Heart left ventricle (tissue), 16 donors: ENCODE data around the gene FAM171A2. TPM values are rescaled to one million over a fixed set of nuclear protein-coding genes. Genes with fewer than 3 reads are reported as not detected.

Experiments used
- ATAC-seq, 4 donors: fragments of 200-7000 bp; cut with Tn5 transposase; one replicate each; pipeline ENCODE4 v1.9.1; 2020 to 2022; ENCODE audit warnings: moderate library complexity in 4 of 4, mild to moderate bottlenecking in 3 of 4, moderate number of reproducible peaks in 1 of 4
- DNase-seq, 5 donors: peaks; one replicate each; pipeline ENCODE4 v3.0.0-alpha.2; 2020
- H3K27ac ChIP-seq, 12 donors: fragments of 200-600 bp; sonication (generic) in 4 of 12; one replicate each; pipeline versions ENCODE4 v1.5.0 to v1.8.0; 2016 to 2022; ENCODE audit warnings: mild to moderate bottlenecking in 2 of 12
- H3K27me3 ChIP-seq, 9 donors: fragments of 200-600 bp; sonication (generic) in 2 of 9; one replicate each; pipeline versions ENCODE4 v1.5.1 to v1.8.0; 2016 to 2022; ENCODE audit warnings: mild to moderate bottlenecking in 3 of 9
- H3K36me3 ChIP-seq, 9 donors: fragments of 200-600 bp; sonication (generic) in 2 of 9; one replicate each; pipeline versions ENCODE4 v1.5.0 to v1.8.0; 2018 to 2022; ENCODE audit warnings: mild to moderate bottlenecking in 2 of 9
- H3K4me1 ChIP-seq, 12 donors: fragments of 200-600 bp; sonication (generic) in 4 of 12; one replicate each; pipeline versions ENCODE4 v1.5.0 to v1.8.0; 2016 to 2022; ENCODE audit warnings: mild to moderate bottlenecking in 3 of 12
- H3K4me3 ChIP-seq, 12 donors: fragments of 200-600 bp; sonication (generic) in 4 of 12; one replicate each; pipeline versions ENCODE4 v1.5.0 to v1.8.0; 2017 to 2022; ENCODE audit warnings: mild to moderate bottlenecking in 9 of 12, moderate library complexity in 4 of 12
- H3K9me3 ChIP-seq, 12 donors: fragments of 200-600 bp; sonication (generic) in 4 of 12; one replicate each; pipeline versions ENCODE4 v1.5.0 to v1.8.0; 2016 to 2022; ENCODE audit warnings: mild to moderate bottlenecking in 1 of 12
- POLR2A ChIP-seq, 2 donors: fragments of 450-650 bp; IDR thresholded peaks; one replicate each; pipeline ENCODE4 v1.6.1; 2017; ENCODE audit warnings: antibody characterized with exemption in 2 of 2, mild to moderate bottlenecking in 2 of 2, moderate library complexity in 2 of 2
- WGBS, 4 donors: extraction: QIAGEN DNeasy Blood & Tissue Kit in 2 of 4; methylation state at CpG; one replicate each; pipeline versions ENCODE4 v1.1.5 to v1.1.7; 2013 to 2018; 5-methylcytosine and 5-hydroxymethylcytosine counted together
- intact Hi-C, 10 donors: fragments of 100-400 bp; cut with DNase I; formaldehyde crosslinking; loops; one replicate each; pipeline versions ENCODE4 v1.11.1 to v1.14.2; 2022
- polyA plus RNA-seq, 2 donors: library from polyadenylated mRNA; stranded (reverse); fragments of 200-250 nt; gene quantifications; one replicate each; pipeline ENCODE4 v1.2.3, GENCODE V29; 2013
- total RNA-seq, 9 donors: library from RNA; depleted of rRNA in 2 of 9; stranded (reverse); fragments of >200 nt in 2 of 9; fragmentation: NEBNext Ultra II Directional in 3 of 9; extraction: Animal tissue kit (Norgen Biotek cat#: 25700) in 3 of 9; gene quantifications; one replicate each; pipeline versions ENCODE4 v1.1.0 to v1.2.4, GENCODE V29; 2016 to 2023
- TF ChIP-seq, protein P1 (sequence below), 12 donors: fragments of 200-600 bp; sonication (generic) in 4 of 12; IDR thresholded peaks; one replicate each; pipeline versions ENCODE4 v1.5.0 to v1.8.0; 2018 to 2022; ENCODE audit warnings: antibody characterized with exemption in 12 of 12, mild to moderate bottlenecking in 5 of 12
- donor health status: ischemic (EF 13 %, LVEDD 7.1; RV severe dilation, severe dysfunction).
- donor health status: healthy with polysubstance abuse.
- donor health status: DM: no; HTN: yes; CAD: no.
- donor health status: DM: no; HTN: no; CAD: no.
- donor health status: ischemic (EF 25% LVEDD 6.9; RV normal size, moderate dysfunction).
- donor health status: ischemic (EF 25% LVEDD 5.7; RV mildly dilated, moderate dysfunction).
- donor health status: healthy.
- donor health status: DM: yes; HTN: yes; CAD: no.
- donor health status: ischemic (EF 35%, LVEDD 5.7; RV mildly dilated, moderate dysfunction).
- donor health status: nonischemic (EF 11% LVEDD 7.7; RV severe dilation, severe dysfunction).
- donor health status: DM: yes; HTN: yes; CAD: no.
- donor health status: PGD.
- donor health status: ischemic (EF 29% LVEDD 5.4; RV normal size, mild dysfunction).
- donor health status: nonischemic (EF 23%, LVEDD 6.1; RV moderate dilation, normal function).

Gene FAM171A2
- total and polyA plus RNA-seq, 11 donors: 0.40 to 2.1 (median 0.77) TPM

DNA sequence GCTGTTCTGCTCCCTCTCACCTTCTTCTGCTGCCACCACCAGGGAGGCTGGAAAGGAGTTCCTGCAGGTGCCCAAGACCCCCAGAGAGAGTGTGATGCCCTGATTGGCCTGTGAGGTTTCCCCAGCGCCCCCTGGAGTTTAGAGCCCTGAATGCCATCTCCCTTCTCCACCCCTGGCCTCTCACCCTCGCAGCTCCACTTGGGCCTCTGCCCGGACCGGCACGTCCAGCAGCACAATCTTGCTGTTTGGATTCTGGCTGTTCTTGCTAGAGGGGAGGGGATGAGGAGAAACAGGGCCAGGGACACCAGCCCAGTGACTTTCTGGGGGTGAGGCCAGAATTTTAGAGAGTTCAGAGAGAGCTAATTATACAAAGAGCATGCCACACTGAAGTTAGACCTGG, 12.5 kb upstream of the FAM171A2 start:
- peak in 4 of 5 donors; percentile 42 to 66 (median 59) for DNase-seq
- ATAC-seq: peak; percentile 58 to 85 (median 74)

DNA sequence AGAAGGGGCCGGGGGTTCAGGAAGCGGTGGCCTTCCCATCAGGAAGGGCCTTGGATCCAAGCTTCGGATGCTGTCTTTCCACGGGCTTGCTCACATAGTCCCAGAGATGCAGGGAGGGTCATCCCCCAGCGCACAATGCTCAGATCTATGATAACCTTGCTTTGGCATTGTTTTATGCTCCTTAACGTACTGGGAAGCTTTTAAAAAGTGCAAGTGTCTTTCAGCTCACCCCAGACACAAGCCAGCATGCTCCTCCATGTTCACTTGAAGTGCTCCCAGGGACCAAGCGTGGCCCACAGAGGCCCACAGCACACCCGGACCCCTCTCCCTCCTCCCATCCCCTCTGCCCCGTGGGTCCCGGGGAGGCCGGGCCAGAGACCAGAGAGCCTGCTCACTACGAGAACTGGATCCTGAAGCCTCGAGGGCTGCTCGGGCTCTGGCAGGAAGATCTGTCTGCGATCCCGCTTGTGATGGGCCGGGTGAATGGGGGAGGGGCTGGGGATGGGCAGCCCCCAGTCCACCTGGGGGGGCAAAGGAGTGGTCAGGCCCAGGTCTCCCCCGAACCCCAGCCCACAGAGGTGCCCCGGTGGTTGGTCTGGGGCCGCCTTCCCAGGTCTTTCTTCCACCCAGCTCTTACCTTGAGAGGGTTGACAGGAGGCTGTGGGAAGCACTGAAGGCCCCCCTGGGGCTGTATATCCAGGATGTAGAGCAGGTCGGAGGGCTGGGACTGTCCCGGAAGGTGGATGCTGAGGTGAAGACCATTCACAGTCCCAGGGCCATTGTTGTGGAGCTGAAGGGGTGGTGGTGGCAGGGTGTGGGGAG, 11.8 kb upstream of the FAM171A2 start:
- DNase-seq: no peak
- peak in 2 of 4 donors; percentile 13 to 16 for ATAC-seq
- TF ChIP-seq POLR2A (IDR thresholded peaks at IDR 0.05): no peak
- TF ChIP-seq, protein P1, sequence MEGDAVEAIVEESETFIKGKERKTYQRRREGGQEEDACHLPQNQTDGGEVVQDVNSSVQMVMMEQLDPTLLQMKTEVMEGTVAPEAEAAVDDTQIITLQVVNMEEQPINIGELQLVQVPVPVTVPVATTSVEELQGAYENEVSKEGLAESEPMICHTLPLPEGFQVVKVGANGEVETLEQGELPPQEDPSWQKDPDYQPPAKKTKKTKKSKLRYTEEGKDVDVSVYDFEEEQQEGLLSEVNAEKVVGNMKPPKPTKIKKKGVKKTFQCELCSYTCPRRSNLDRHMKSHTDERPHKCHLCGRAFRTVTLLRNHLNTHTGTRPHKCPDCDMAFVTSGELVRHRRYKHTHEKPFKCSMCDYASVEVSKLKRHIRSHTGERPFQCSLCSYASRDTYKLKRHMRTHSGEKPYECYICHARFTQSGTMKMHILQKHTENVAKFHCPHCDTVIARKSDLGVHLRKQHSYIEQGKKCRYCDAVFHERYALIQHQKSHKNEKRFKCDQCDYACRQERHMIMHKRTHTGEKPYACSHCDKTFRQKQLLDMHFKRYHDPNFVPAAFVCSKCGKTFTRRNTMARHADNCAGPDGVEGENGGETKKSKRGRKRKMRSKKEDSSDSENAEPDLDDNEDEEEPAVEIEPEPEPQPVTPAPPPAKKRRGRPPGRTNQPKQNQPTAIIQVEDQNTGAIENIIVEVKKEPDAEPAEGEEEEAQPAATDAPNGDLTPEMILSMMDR (IDR thresholded peaks at IDR 0.05): no peak
- H3K9me3 ChIP-seq: no peaks in the 10 kb centered on the region
- H3K4me1 ChIP-seq: peaks cover 0 to 17% (median 3%) of the 10 kb centered on the region in 12 donors
- intact Hi-C loops: no loop called here
- H3K27me3 ChIP-seq: peaks cover 0 to 6% (median 0%) of the 10 kb centered on the region in 9 donors
- H3K36me3 ChIP-seq: no peaks in the 10 kb centered on the region
- no peak overlapping the region for H3K27ac ChIP-seq
- 27 to 41% (median 36%) methylated on average over 12 to 22 of the region's 22 CpGs for WGBS, 4 donors
- H3K4me3 ChIP-seq: no peak overlapping the region

More for the DNA sequence above, 12.5 kb upstream of the FAM171A2 start:
- Histone ChIP-seq H3K27ac (no peak overlapping the region), H3K4me1 (peaks cover 0 to 17% (median 3%) of the 10 kb centered on the region in 12 donors), H3K4me3 (no peak overlapping the region), H3K27me3 (peaks cover 0 to 6% (median 0%) of the 10 kb centered on the region in 9 donors), H3K36me3 (no peaks in the 10 kb centered on the region), H3K9me3 (no peaks in the 10 kb centered on the region)
- WGBS, 4 donors: 3 to 21% (median 9%) methylated on average over 5 of the region's 5 CpGs
- intact Hi-C loops: no loop called here
- TF ChIP-seq, protein P1 (IDR thresholded peaks at IDR 0.05): peak in 11 of 12 donors; percentile 8 to 55 (median 27)
- no peak for TF ChIP-seq POLR2A (IDR thresholded peaks at IDR 0.05)

DNA sequence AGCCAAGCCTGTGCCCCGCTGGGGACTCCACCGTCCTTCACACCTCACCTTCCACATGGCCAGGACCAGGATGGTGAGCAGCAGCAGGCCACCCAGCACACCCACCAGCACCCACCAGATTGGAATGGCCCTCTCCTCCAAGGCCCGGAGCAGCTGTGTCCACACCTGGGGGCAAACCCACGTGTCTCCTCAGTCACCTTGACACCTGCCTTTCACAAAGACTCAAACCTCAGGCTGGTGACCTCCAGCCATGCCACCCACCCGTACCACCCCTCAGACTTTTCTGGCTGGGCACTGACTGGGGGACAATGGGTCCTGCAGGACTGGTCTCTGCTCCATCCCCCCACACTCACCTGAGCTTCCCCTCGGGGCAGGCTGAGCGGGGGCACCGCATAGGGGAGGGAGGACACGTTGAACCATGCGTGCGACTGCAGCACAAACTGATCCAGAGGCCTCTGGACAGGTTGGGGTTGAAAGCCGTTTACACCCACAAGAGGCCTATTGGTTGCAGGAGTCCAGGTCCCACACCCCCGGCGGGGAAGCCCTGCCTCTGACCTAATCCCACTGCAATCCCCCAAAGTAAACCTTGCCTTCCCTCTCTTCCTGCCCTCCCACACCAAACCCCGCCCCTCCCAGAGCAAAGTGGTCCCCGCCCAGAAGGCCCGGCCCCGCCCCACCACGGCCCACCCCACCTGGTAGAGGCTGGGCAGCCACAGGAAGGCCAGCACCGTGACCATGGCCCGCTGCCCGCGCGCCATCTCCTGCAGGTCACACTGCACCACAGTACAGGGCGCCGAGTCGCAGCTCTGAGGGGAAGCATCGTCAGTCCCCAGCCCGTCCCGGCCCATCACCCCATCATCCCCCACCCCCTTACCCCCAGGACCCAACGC, 10.9 kb upstream of the FAM171A2 start:
- Histone ChIP-seq H3K4me3 (no peak overlapping the region), H3K9me3 (no peaks in the 10 kb centered on the region), H3K27me3 (peaks cover 0 to 11% (median 0%) of the 10 kb centered on the region in 9 donors), H3K4me1 (peaks cover 0 to 17% (median 3%) of the 10 kb centered on the region in 12 donors), H3K27ac (no peak overlapping the region), H3K36me3 (no peaks in the 10 kb centered on the region)
- ATAC-seq: peak in 3 of 4 donors; percentile 24 to 31 (median 30)
- TF ChIP-seq POLR2A (IDR thresholded peaks at IDR 0.05): no peak
- TF ChIP-seq, protein P1 (IDR thresholded peaks at IDR 0.05): no peak
- 34 to 58% (median 42%) methylated on average over 9 to 31 of the region's 31 CpGs for WGBS, 4 donors
- intact Hi-C loops: no loop called here
- no peak for DNase-seq
